Neural cell (in vitro differentiated cells): ENCODE measurements around the gene ENPP7. TPM values are rescaled to one million over a fixed set of nuclear protein-coding genes. Genes with fewer than 3 reads are reported as not detected.

Source experiments
- H2AFZ ChIP-seq: fragments of 200-600, 300-800 bp; sonication (generic), shearing (Covaris generic); 2 replicates; pipeline ENCODE4 v1.6.0; 2014; ENCODE audit warnings: low read depth, mild to moderate bottlenecking, antibody characterized with exemption, low read length, moderate library complexity
- H3F3A ChIP-seq: fragments of 200-600 bp; shearing (Covaris generic); 2 replicates; pipeline ENCODE4 v1.6.1; 2016; ENCODE audit warnings: mild to moderate bottlenecking, moderate library complexity, mixed read lengths, antibody characterized with exemption, low read length; ENCODE audit not compliant: insufficient read depth, poor library complexity, severe bottlenecking
- H3K27ac ChIP-seq: fragments of 200-600, 300-800 bp; sonication (generic), shearing (Covaris generic); 2 replicates; pipeline ENCODE4 v1.5.1; 2014; ENCODE audit warnings: mild to moderate bottlenecking, low read length, moderate library complexity
- H3K27me3 ChIP-seq: fragments of 300-800, 200-600 bp; sonication (generic), shearing (Covaris generic); 2 replicates; pipeline ENCODE4 v1.6.0; 2014; ENCODE audit warnings: mild to moderate bottlenecking, low read depth, low read length, moderate library complexity; ENCODE audit not compliant: insufficient read depth
- H3K36me3 ChIP-seq: fragments of 300-800, 200-600 bp; sonication (generic), shearing (Covaris generic); 2 replicates; pipeline ENCODE4 v1.5.1; 2014; ENCODE audit warnings: mild to moderate bottlenecking, antibody characterized with exemption, low read length, moderate library complexity; ENCODE audit not compliant: insufficient read depth
- H3K4me2 ChIP-seq: fragments of 300-800, 200-600 bp; sonication (generic), shearing (Covaris generic); 2 replicates; pipeline ENCODE4 v1.6.0; 2014; ENCODE audit warnings: mild to moderate bottlenecking, low read length
- H3K4me3 ChIP-seq: fragments of 300-800, 200-600 bp; sonication (generic), shearing (Covaris generic); 2 replicates; pipeline ENCODE4 v1.5.1; 2014; ENCODE audit warnings: mild to moderate bottlenecking, low read length, moderate library complexity
- H3K79me2 ChIP-seq: fragments of 200-600 bp; shearing (Covaris generic); replicated peaks from 2 replicates; pipeline ENCODE4 v1.6.0; 2014; ENCODE audit warnings: mild to moderate bottlenecking, low read length, moderate library complexity; ENCODE audit not compliant: insufficient read depth
- H3K9ac ChIP-seq: fragments of 300-800, 200-600 bp; sonication (generic), shearing (Covaris generic); 2 replicates; pipeline ENCODE4 v1.6.1; 2016; ENCODE audit warnings: mild to moderate bottlenecking, low read length, mixed read lengths
- H3K9me2 ChIP-seq: fragments of 200-600 bp; shearing (Covaris generic); 2 replicates; pipeline ENCODE4 v1.6.1; 2016; ENCODE audit warnings: mild to moderate bottlenecking, low read length, mixed read lengths; ENCODE audit not compliant: insufficient read depth
- H3K9me3 ChIP-seq: fragments of 200-600, 300-800 bp; sonication (generic), shearing (Covaris generic); 2 replicates; pipeline ENCODE4 v1.6.1; 2016; ENCODE audit warnings: mild to moderate bottlenecking, mixed run types, low read length, moderate library complexity, mixed read lengths
- H4K20me1 ChIP-seq: fragments of 200-600 bp; shearing (Covaris generic); 2 replicates; pipeline ENCODE4 v1.6.1; 2016; ENCODE audit warnings: mild to moderate bottlenecking, mixed run types; ENCODE audit not compliant: insufficient read depth
- EP300 ChIP-seq: fragments of 450-650 bp; conservative IDR thresholded peaks from 2 replicates; pipeline ENCODE4 v1.6.1; 2014; ENCODE audit warnings: antibody characterized with exemption, mild to moderate bottlenecking, moderate library complexity; ENCODE audit not compliant: poor library complexity, severe bottlenecking
- EZH2 ChIP-seq: fragments of 200-600, 300-800 bp; shearing (Covaris generic), sonication (generic); IDR thresholded peaks from 2 replicates; pipeline ENCODE4 v1.6.1; 2014; ENCODE audit warnings: antibody characterized with exemption, low read length, borderline replicate concordance, mild to moderate bottlenecking; ENCODE audit not compliant: insufficient read depth, poor library complexity, severe bottlenecking
- MXI1 ChIP-seq: fragments of 450-650 bp; conservative IDR thresholded peaks from 2 replicates; pipeline ENCODE4 v1.6.1; 2014; ENCODE audit warnings: antibody characterized with exemption, mild to moderate bottlenecking; ENCODE audit not compliant: poor library complexity, severe bottlenecking
- POLR2AphosphoS5 ChIP-seq: IDR thresholded peaks from 2 replicates; pipeline ENCODE4 v1.6.1; 2012
- RAD21 ChIP-seq: fragments of 450-650 bp; conservative IDR thresholded peaks from 2 replicates; pipeline ENCODE4 v1.6.1; 2014; ENCODE audit warnings: antibody characterized with exemption, mild to moderate bottlenecking, moderate library complexity
- SMC3 ChIP-seq: fragments of 450-650 bp; conservative IDR thresholded peaks from 2 replicates; pipeline ENCODE4 v1.6.1; 2014; ENCODE audit warnings: antibody characterized with exemption, mild to moderate bottlenecking, moderate library complexity; ENCODE audit not compliant: poor library complexity
- TAF1 ChIP-seq: IDR thresholded peaks from 2 replicates; pipeline ENCODE4 v1.6.1; 2012; ENCODE audit warnings: low read depth
- polyA plus RNA-seq: library from polyadenylated mRNA; depleted of rRNA; stranded (reverse); fragments of >200 nt; gene quantifications from 2 replicates; pipeline ENCODE4 v1.2.3, GENCODE V29; 2014
- TF ChIP-seq, protein P1 (sequence below): IDR thresholded peaks from 2 replicates; pipeline ENCODE4 v1.6.1; 2012; ENCODE audit warnings: borderline replicate concordance
- TF ChIP-seq, protein P2 (sequence below): fragments of 450-650 bp; IDR thresholded peaks from 2 replicates; pipeline ENCODE4 v1.5.1; 2014; ENCODE audit warnings: antibody characterized with exemption, mild to moderate bottlenecking, moderate library complexity; ENCODE audit not compliant: poor library complexity, severe bottlenecking

The ENPP7 gene
- polyA plus RNA-seq, 1 donor from 2014 or later = not detected

DNA sequence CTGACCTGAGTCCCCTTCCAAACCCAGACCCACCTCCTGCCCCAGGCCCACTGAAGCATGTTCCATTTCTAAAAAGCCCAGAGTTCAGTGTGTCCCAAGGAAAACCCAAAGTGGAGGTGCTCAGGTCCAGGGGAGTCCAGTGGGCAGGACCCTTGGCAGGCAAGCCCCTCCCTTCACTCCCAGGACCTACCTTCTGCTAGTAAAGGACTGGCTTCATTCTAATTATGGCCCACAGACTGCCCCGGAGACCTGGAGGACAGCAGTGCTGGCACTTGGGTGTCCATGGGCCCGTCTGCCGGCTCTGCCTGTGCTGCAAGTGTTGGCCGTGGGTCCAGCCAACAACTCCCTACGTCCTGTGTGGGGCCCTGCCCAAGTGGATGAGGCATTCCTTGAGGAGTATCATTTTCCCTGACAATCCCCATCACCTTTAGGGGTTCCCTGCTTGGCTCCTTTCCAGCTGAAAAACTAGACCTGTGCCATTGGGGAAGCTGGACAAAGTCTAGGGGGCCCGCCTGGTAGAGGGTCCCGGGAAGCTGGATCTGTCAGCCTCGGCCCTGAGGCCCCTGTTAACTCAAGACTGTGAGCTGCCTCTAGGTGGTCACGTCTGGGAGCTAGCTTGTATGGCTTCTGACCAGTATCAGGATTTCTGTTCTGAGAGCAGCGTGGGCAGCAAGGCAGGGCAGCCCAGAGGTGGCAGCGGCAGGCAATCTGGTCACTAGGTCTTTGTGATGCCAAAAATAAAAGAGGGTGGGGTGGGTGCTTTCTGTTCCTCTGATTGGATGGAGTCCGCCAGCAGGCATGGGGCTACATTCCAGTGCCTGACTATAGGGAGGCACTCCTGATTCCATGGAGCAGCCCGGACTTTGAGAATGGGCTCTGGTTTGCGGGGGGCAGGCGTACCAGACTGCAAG lies 55.4 kb downstream of the ENPP7 start:
- H3K27me3 ChIP-seq = peaks cover 24% of the 10 kb centered on the region

DNA sequence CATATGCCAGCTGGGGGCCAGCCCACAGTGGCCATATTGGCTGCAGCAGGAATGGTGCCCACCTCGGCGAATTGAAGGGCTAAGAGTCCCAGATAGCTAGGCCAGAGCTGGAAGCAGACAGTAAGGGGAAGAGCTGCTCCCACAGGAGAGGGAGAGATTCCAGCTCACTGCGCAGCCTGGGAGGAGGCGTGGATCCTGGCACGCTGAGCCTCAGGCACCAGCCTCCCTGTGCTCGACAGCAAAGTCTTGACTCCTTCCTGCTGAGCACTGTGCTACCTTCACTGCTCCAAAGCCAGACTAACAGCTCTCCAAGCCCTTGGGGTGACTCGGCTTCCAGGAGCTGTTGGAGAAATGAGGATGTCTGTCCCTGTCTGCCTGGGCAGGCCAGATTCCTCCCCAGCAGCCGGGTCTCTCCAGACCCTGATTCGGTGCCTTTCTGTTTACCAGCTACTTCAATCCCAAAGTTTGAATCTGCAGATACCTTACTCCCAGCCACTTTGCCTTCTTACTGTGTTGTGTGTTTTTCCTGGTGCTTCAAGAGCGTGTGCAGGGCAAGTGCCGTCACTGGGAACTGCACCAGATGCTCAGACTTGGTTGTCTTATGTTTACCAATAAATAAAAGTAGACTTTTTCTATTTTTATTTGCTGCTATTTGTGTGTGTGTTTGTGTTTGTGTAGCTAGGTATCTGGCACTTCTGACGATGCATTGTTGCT lies 56.3 kb downstream of the ENPP7 start:
- Histone ChIP-seq H3K4me2 (no peak overlapping the region), H3K79me2 (no peaks in the 10 kb centered on the region), H3K27ac (no peak overlapping the region), H3K36me3 (no peaks in the 10 kb centered on the region), H3K9me3 (no peaks in the 10 kb centered on the region), H3K27me3 (peaks cover 34% of the 10 kb centered on the region), H3K4me3 (no peak overlapping the region), H3K9ac (no peak overlapping the region), H2AFZ (no peak overlapping the region), H4K20me1 (peaks cover 3% of the 10 kb centered on the region), H3K9me2 (no peaks in the 10 kb centered on the region), H3F3A (peaks cover 9% of the 10 kb centered on the region)
- TF ChIP-seq, protein P1, sequence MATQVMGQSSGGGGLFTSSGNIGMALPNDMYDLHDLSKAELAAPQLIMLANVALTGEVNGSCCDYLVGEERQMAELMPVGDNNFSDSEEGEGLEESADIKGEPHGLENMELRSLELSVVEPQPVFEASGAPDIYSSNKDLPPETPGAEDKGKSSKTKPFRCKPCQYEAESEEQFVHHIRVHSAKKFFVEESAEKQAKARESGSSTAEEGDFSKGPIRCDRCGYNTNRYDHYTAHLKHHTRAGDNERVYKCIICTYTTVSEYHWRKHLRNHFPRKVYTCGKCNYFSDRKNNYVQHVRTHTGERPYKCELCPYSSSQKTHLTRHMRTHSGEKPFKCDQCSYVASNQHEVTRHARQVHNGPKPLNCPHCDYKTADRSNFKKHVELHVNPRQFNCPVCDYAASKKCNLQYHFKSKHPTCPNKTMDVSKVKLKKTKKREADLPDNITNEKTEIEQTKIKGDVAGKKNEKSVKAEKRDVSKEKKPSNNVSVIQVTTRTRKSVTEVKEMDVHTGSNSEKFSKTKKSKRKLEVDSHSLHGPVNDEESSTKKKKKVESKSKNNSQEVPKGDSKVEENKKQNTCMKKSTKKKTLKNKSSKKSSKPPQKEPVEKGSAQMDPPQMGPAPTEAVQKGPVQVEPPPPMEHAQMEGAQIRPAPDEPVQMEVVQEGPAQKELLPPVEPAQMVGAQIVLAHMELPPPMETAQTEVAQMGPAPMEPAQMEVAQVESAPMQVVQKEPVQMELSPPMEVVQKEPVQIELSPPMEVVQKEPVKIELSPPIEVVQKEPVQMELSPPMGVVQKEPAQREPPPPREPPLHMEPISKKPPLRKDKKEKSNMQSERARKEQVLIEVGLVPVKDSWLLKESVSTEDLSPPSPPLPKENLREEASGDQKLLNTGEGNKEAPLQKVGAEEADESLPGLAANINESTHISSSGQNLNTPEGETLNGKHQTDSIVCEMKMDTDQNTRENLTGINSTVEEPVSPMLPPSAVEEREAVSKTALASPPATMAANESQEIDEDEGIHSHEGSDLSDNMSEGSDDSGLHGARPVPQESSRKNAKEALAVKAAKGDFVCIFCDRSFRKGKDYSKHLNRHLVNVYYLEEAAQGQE = no peak
- TF ChIP-seq POLR2AphosphoS5 (no peak), EP300 (no peak), MXI1 (no peak), RAD21 (no peak), TAF1 (no peak), EZH2 (no peak), SMC3 (no peak)

More for the DNA sequence above, 55.4 kb downstream of the ENPP7 start:
- H3K9ac ChIP-seq = no peak overlapping the region
- no peak overlapping the region for H3K4me2 ChIP-seq
- no peaks in the 10 kb centered on the region for H3K9me3 ChIP-seq
- no peaks in the 10 kb centered on the region for H4K20me1 ChIP-seq
- H3K79me2 ChIP-seq = no peaks in the 10 kb centered on the region
- TF ChIP-seq POLR2AphosphoS5 (no peak), MXI1 (no peak), SMC3 (no peak), TAF1 (no peak), EP300 (no peak), EZH2 (no peak), RAD21 (no peak)
- TF ChIP-seq, protein P1 = no peak
- TF ChIP-seq, protein P2, sequence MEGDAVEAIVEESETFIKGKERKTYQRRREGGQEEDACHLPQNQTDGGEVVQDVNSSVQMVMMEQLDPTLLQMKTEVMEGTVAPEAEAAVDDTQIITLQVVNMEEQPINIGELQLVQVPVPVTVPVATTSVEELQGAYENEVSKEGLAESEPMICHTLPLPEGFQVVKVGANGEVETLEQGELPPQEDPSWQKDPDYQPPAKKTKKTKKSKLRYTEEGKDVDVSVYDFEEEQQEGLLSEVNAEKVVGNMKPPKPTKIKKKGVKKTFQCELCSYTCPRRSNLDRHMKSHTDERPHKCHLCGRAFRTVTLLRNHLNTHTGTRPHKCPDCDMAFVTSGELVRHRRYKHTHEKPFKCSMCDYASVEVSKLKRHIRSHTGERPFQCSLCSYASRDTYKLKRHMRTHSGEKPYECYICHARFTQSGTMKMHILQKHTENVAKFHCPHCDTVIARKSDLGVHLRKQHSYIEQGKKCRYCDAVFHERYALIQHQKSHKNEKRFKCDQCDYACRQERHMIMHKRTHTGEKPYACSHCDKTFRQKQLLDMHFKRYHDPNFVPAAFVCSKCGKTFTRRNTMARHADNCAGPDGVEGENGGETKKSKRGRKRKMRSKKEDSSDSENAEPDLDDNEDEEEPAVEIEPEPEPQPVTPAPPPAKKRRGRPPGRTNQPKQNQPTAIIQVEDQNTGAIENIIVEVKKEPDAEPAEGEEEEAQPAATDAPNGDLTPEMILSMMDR = no peak
- no peak overlapping the region for H3K4me3 ChIP-seq
- no peaks in the 10 kb centered on the region for H3K36me3 ChIP-seq
- peaks cover 9% of the 10 kb centered on the region for H3F3A ChIP-seq
- no peak overlapping the region for H3K27ac ChIP-seq
- H2AFZ ChIP-seq = no peak overlapping the region
- H3K9me2 ChIP-seq = no peaks in the 10 kb centered on the region
